K562 (cell line): ENCODE results near the gene FXYD4. TPM values are rescaled to one million over a fixed set of nuclear protein-coding genes. Genes with fewer than 3 reads are reported as not detected.

Source experiments
- ARNT ChIP-seq, 2 experiments: fragments of 450-650 bp; IDR thresholded peaks; 2 replicates each; pipeline ENCODE4 v1.6.1; 2016; ENCODE audit warnings: mild to moderate bottlenecking in 1 of 2
- BCLAF1 ChIP-seq, 2 experiments: fragments of 450-650 bp in 1 of 2; IDR thresholded peaks; 2 replicates each; pipeline ENCODE4 v1.6.1; 2011 to 2017; ENCODE audit warnings: low read depth in 2 of 2, antibody characterized with exemption in 1 of 2, borderline replicate concordance in 1 of 2, low read length in 1 of 2, mild to moderate bottlenecking in 1 of 2, mixed read lengths in 1 of 2; ENCODE audit not compliant: control insufficient read depth in 1 of 2
- IRF1 ChIP-seq: sonication (generic); formaldehyde crosslinking; IDR thresholded peaks from 2 replicates; pipeline ENCODE4 v1.8.0; 2022; ENCODE audit warnings: missing genetic modification reagents, mild to moderate bottlenecking, borderline replicate concordance
- NBN ChIP-seq: fragments of 450-650 bp; IDR thresholded peaks from 2 replicates; pipeline ENCODE4 v1.6.1; 2016; ENCODE audit warnings: low read depth, mild to moderate bottlenecking
- NUFIP1 ChIP-seq: fragments of 450-650 bp; IDR thresholded peaks from 2 replicates; pipeline ENCODE4 v1.6.1; 2018; ENCODE audit not compliant: partially characterized antibody
- SMAD3 ChIP-seq: fragments of 450-650 bp; formaldehyde crosslinking; conservative IDR thresholded peaks from 2 replicates; pipeline ENCODE4 v1.4.0; 2020; ENCODE audit warnings: mild to moderate bottlenecking
- SMC3 ChIP-seq: conservative IDR thresholded peaks from 2 replicates; pipeline ENCODE4 v1.6.1; 2011; ENCODE audit warnings: low read depth, low read length, improper control_type of control experiment; ENCODE audit not compliant: insufficient read depth
- SNRNP70 ChIP-seq: fragments of 200-400 bp; formaldehyde crosslinking; optimal IDR thresholded peaks from 2 replicates; pipeline ENCODE3; 2017; ENCODE audit warnings: low read depth, low read length
- SPI1 ChIP-seq: IDR thresholded peaks from 2 replicates; pipeline ENCODE4 v1.6.1; 2011; ENCODE audit warnings: low read depth, low read length, control low read depth, borderline replicate concordance
- TARDBP ChIP-seq: fragments of 450-650 bp; IDR thresholded peaks from 2 replicates; pipeline ENCODE4 v1.6.1; 2016
- ZFP91 ChIP-seq: sonication (generic); formaldehyde crosslinking; IDR thresholded peaks from 2 replicates; pipeline ENCODE4 v1.8.0; 2022; ENCODE audit warnings: mild to moderate bottlenecking, missing genetic modification reagents
- ZNF518B ChIP-seq: fragments of 250-450 bp; sonication (Bioruptor Pico); IDR thresholded peaks from 2 replicates; pipeline ENCODE4 v1.5.0; 2021; ENCODE audit warnings: mild to moderate bottlenecking, moderate library complexity
- ZNF75A ChIP-seq: fragments of 450-650 bp; formaldehyde crosslinking; IDR thresholded peaks from 2 replicates; pipeline ENCODE4 v1.4.0; 2020; ENCODE audit warnings: mild to moderate bottlenecking
- polyA plus RNA-seq, 8 experiments: library from polyadenylated mRNA; depleted of rRNA in 4 of 8; stranded (reverse) in 5 of 8; unstranded in 3 of 8; fragments of >200 nt; fragmentation: Nextera tagmentation in 2 of 8; fragmentation: Illumina TruSeq in 1 of 8; extraction: Ambion mirVana in 2 of 8; extraction: Trizol in 1 of 8; gene quantifications; 2 replicates each; pipeline versions ENCODE4 v1.2.1 to v1.2.3, GENCODE V29; 2011 to 2014; ENCODE audit warnings: inconsistent platforms in 1 of 8, missing spikeins in 1 of 8
- total RNA-seq, 7 experiments: library from RNA; depleted of rRNA in 6 of 7; stranded (reverse); fragments of >200 nt in 6 of 7; fragmentation: Illumina TruSeq in 2 of 7; extraction: Trizol in 2 of 7; gene quantifications; 2 replicates each; pipeline versions ENCODE4 v1.2.1 to v1.2.3, GENCODE V29; 2011 to 2021; ENCODE audit warnings: low replicate concordance in 1 of 7
- TF ChIP-seq, protein P1 (sequence below): sonication (generic); formaldehyde crosslinking; IDR thresholded peaks from 2 replicates; pipeline ENCODE4 v1.8.0; 2022; ENCODE audit warnings: mild to moderate bottlenecking, low read depth, missing genetic modification reagents
- TF ChIP-seq, protein P2 (sequence below), 2 experiments: fragments of 450-650 bp in 1 of 2; sonication (generic) in 1 of 2; formaldehyde crosslinking; conservative IDR thresholded peaks; 2 replicates each; pipeline versions ENCODE4 v1.4.0 to v1.8.1; 2020 to 2022; ENCODE audit warnings: mild to moderate bottlenecking in 1 of 2, missing genetic modification reagents in 1 of 2

FXYD4 gene
- total and polyA plus RNA-seq, 9 of the 15 experiments (the other 6 are each of a cell fraction or from before 2014, with no cell fraction given), result not detected

DNA sequence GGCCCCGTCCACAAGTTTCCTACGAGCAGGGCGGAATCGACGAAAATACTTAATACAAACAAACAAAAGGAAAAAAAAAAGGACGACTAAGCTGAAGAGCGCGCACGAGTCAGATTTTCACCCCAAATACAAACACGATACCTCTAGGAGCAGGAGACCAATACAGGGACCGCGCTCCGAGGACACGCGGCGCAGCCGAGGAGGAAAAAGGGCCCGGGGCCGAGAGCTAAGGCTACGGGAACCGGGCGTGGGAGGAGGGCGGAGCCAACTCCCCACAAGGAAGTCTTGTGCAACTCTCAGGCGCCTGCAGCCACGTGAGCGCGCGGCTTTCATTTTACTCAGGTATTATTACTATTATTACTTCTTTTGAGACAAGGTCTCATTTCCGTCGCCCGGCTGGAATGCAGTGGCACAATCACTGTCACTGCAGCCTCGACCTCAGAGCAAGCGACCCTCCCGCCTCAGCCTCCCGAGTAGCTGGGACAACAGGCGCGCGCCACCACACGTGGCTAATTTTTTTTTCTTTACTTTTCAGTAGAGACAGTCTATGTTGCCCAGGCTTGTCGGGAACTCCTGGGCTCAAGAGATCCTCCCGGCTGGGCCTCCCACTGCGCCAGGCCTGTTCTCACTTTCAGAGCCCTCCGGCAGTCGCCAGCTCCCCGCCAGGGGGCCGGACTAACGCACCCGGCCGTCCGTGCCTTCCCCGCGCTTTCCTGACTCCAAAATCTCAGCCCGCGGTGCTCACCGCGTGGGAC is 36.3 kb downstream of the FXYD4 start (continued):
- peak; percentile 41; the same call in 1 of the 2 replicates for TF ChIP-seq ZNF75A
- TF ChIP-seq, protein P1, sequence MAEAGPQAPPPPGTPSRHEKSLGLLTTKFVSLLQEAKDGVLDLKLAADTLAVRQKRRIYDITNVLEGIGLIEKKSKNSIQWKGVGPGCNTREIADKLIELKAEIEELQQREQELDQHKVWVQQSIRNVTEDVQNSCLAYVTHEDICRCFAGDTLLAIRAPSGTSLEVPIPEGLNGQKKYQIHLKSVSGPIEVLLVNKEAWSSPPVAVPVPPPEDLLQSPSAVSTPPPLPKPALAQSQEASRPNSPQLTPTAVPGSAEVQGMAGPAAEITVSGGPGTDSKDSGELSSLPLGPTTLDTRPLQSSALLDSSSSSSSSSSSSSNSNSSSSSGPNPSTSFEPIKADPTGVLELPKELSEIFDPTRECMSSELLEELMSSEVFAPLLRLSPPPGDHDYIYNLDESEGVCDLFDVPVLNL (CRISPR knock-in tag), result peak; percentile 78
- TF ChIP-seq IRF1 (CRISPR knock-in tag), result no peak
- no peak for TF ChIP-seq BCLAF1 (IDR thresholded peaks at IDR 0.05; ENCODE audit: borderline replicate concordance in 1 of 2, control insufficient read depth in 1 of 2, low read depth in 2 of 2, low read length in 1 of 2)
- TF ChIP-seq SPI1, result peak; percentile 46; the same call in 1 of the 2 replicates
- no peak for TF ChIP-seq ZNF518B (CRISPR knock-in tag)
- TF ChIP-seq SMAD3 (CRISPR knock-in tag), result no peak
- TF ChIP-seq ARNT (IDR thresholded peaks at IDR 0.05), result no peak; a peak in 1 of 4 replicates
- no peak for TF ChIP-seq NUFIP1
- TF ChIP-seq TARDBP, result no peak
- peak; percentile 86; the same call in 1 of the 2 replicates for TF ChIP-seq NBN
- TF ChIP-seq, protein P2, sequence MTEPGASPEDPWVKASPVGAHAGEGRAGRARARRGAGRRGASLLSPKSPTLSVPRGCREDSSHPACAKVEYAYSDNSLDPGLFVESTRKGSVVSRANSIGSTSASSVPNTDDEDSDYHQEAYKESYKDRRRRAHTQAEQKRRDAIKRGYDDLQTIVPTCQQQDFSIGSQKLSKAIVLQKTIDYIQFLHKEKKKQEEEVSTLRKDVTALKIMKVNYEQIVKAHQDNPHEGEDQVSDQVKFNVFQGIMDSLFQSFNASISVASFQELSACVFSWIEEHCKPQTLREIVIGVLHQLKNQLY (CRISPR knock-in tag; conservative IDR thresholded peaks at IDR 0.05), result no peak
- TF ChIP-seq SMC3, result no peak
- no peak for TF ChIP-seq SNRNP70
- no peak for TF ChIP-seq ZFP91
